ENCODE measurements around the gene HOXA4. TPM values are rescaled to one million over a fixed set of nuclear protein-coding genes. Genes with fewer than 3 reads are reported as not detected.

HOXA4 gene
- total RNA-seq, 8 experiments from 2014 or later: 1.1 to 31.6 (median 15.0) TPM

DNA sequence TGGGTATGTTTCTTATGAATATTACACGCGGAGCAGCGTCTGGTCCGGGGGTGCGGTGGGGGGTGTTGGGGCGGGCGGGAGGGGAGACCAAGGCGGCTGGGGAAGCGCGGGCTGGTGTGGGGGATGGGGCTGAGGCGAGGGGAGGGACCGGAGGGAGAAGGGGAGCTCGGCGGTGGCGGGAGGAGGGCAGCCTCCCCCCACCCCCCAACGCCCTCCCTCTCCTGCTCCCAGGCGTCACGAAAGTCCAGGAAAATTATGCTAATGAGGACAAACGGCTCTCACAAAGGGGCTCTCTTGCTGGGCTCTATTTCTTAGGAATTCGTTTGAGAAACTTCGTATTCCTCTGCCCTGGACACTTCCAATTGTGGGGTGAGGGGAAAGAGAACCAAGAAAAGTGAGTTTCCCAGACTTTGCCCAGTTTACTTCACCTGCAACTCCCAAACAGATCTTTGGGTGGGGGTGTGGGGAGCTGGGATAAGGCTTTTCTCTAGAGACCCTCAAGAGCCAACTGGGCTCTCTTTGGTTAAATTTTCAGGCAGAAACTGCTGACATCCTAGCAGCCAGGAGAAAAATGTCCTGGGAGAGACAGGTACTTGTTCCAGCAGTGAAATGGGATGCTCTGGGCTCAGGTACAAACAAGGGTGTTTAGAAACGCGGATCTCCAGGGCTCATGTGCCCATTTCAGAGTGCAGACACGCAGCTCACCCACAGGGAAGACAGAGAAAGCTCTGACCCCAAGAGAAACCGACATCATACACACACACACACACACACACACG lies 16.4 kb downstream of the HOXA4 start:
- Histone ChIP-seq H3K27ac (peak overlapping the region; percentile 92 to 94), H3K4me1 (replicated peaks in 1 of 2) (peaks cover 10 to 26% of the 10 kb centered on the region in 2 donors), H3K4me3 (peak overlapping the region; percentile 61 to 87 (median 80))
- in situ Hi-C loops (cut with MboI; ENCODE audit: low pct_unique_long_range_greater_than_20kb in 2 of 9, low sequenced_read_pairs in 9 of 9, unreplicated experiment in 9 of 9): loop anchor here in 1 of 9 experiments (25.0 kb wide), 1 partner anchor 252 kb away; the partner anchor contains the start of gene SKAP2
- WGBS, 10 experiments: 0 to 60% (median 5%) methylated on average over 1 to 4 of the region's 26 CpGs; no CpG with 5 or more reads in 7 of the 10 experiments
- peak in 7 of 8 experiments; percentile 23 to 48 (median 32) for ATAC-seq (replicated peaks in 6 of 8)

DNA sequence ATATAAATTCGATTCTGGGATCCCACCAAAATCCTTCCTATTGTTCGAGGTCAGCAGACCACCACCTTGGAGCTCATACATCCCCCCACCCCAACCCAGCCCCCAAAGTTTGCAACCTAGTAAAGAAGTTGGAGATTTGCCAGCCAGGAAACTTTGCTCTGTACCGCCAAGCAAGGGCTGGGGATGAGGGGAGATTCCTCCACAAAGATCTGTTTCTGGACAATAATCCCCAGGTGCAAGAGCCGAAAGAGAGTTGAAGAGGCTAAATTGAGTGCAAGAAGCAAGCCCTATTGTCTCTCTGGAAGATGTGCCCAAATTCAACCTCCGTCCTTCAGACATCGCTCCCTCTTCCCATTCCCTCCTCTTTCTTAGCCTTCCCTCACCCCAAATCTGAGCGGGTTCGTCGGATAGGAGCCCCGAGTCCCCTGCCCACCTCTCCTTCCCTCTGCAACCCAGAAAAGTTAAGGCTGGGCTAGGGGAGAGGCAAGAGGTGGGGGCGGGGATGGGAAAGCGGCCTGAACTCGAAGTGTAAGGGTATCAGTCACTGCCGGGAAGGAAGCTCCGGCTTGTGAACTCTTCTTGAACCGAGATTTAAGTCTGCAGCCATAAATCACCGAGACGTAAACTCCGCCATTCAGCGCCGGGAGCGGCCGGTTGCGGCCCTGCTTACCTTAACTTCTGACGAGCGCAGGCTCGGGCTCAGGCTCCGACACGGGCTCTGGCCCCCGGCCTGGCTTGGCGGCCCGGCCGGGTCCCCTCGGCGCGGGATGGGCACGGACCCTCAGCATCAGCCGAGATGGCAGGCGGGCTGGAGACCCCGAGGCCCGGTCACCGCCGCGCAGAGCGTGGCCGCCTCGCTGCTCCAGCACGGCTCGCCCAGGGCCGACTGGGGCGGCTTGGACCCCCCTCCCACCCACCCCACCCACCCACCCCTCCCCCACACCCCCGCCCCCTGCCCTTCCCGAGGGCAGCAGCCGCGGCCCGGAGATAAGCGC lies 17.3 kb downstream of the HOXA4 start:
- ATAC-seq (replicated peaks in 6 of 8): peak in 7 of 8 experiments; percentile 37 to 68 (median 50)
- 0 to 90% (median 4%) methylated on average over 1 to 20 of the region's 57 CpGs; no CpG with 5 or more reads in 1 of the 10 experiments for WGBS, 10 experiments
- peak overlapping the region; percentile 61 to 87 (median 80) for H3K4me3 ChIP-seq
- in situ Hi-C loops (cut with MboI; ENCODE audit: low pct_unique_long_range_greater_than_20kb in 2 of 9, low sequenced_read_pairs in 9 of 9, unreplicated experiment in 9 of 9): loop anchor here in 1 of 9 experiments (25.0 kb wide), 1 partner anchor 251 kb away; the partner anchor contains the start of gene SKAP2
- peaks cover 14 to 26% of the 10 kb centered on the region in 2 donors for H3K4me1 ChIP-seq (replicated peaks in 1 of 2)
- peak overlapping the region; percentile 92 to 94 for H3K27ac ChIP-seq

DNA sequence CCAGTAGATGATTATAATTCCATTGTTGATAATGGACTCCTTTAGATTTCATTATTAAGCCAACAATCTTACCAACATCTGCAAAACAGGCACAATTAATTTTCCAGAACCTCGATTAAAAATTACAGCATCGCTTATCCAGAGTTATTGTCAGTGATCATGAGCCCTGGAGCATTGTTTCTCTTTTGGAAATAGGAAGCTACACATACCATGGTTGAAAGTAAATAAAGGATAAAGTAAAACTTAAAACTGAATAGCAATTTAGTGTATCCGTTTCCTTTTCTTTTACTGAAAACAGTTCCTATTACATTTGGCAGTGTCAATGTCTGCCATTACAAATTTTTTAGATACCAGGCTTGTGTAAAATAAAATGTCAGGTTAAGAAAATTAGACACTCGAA lies 18.2 kb downstream of the HOXA4 start:
- H3K4me1 ChIP-seq (replicated peaks in 1 of 2): peaks cover 14 to 31% of the 10 kb centered on the region in 2 donors
- WGBS, 10 experiments: 0 to 60% (median 8%) methylated on average over 2 to 4 of the region's 4 CpGs; no CpG with 5 or more reads in 1 of the 10 experiments
- in situ Hi-C loops (cut with MboI; ENCODE audit: low pct_unique_long_range_greater_than_20kb in 2 of 9, low sequenced_read_pairs in 9 of 9, unreplicated experiment in 9 of 9): loop anchor here in 1 of 9 experiments (25.0 kb wide), 1 partner anchor 250 kb away; the partner anchor contains the start of gene SKAP2

DNA sequence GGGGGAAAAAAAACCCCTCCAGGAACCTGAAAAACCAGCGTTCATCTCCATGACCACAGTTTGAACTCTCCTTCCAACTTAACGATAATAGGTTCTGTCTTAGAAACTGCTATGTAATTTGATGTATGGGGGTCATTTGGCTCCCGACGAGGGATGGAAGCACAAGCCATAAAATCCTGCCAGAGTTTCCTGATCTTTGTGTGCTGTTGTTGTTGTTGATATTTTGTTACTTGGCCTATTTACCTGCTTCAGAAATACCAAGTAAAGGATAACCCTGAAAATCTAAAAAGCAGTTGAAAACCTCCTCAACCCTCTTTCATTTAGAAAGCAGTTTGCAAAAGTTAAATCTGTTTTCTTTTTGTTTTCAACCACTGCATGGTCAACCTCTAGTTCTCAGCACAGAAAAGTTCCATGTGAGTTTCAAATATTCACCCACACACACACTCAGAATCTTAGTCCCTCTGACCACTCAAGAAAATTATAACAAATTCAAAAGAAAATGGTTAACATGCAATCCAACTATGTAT lies 18.7 kb downstream of the HOXA4 start:
- H3K4me1 ChIP-seq (replicated peaks in 1 of 2): peaks cover 14 to 34% of the 10 kb centered on the region in 2 donors
- H3K4me3 ChIP-seq: peak overlapping the region; percentile 61 to 87 (median 80)
- 0 to 100% (median 10%) methylated on average over 2 to 4 of the region's 4 CpGs; no CpG with 5 or more reads in 1 of the 10 experiments for WGBS, 10 experiments
- peak overlapping the region; percentile 76 to 92 for H3K27ac ChIP-seq
- in situ Hi-C loops (cut with MboI; ENCODE audit: low pct_unique_long_range_greater_than_20kb in 2 of 9, low sequenced_read_pairs in 9 of 9, unreplicated experiment in 9 of 9): loop anchor here in 1 of 9 experiments (25.0 kb wide), 1 partner anchor 250 kb away; the partner anchor contains the start of gene SKAP2
- ATAC-seq (replicated peaks in 6 of 8): no peak

More for the DNA sequence above, 18.2 kb downstream of the HOXA4 start:
- Histone ChIP-seq H3K27ac (peak overlapping the region; percentile 76 to 92), H3K4me3 (peak overlapping the region; percentile 61 to 87 (median 80))
- ATAC-seq (replicated peaks in 6 of 8): no peak

DNA sequence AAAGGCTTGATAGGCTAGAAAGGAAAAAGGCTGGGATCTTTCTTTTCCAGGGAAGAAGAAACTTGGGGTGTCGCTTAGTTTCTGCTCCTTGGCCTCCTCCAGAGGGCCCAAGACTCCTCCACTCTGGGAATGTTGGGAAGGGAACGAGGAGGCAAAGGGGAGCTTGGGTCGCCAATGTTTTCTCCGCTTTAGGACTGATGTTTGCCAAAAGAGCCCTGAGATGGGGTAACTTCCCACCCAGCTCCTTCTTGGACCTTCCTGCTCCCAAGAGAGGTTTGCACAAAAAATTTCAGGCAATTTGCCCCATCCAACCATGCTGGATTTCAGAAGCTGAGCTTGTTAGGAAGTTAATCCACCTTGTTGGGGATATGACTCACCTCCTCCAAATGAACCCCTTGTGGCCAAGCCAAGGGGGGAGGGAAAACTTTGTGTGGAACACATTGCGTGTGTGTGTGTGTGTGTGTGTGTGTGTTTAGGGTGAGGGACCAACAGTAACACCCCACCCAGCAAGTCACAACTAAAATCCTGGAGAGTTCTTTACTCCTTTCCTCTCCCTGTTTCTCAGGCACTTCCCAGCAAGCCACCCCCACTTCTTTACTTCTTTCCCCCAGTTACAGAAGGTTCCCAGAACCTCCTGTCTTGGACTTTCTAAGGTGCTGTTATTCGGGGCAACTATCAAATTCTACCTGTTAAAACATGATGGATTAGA lies 19.4 kb downstream of the HOXA4 start:
- H3K4me3 ChIP-seq: peak overlapping the region; percentile 61 to 87 (median 80)

DNA sequence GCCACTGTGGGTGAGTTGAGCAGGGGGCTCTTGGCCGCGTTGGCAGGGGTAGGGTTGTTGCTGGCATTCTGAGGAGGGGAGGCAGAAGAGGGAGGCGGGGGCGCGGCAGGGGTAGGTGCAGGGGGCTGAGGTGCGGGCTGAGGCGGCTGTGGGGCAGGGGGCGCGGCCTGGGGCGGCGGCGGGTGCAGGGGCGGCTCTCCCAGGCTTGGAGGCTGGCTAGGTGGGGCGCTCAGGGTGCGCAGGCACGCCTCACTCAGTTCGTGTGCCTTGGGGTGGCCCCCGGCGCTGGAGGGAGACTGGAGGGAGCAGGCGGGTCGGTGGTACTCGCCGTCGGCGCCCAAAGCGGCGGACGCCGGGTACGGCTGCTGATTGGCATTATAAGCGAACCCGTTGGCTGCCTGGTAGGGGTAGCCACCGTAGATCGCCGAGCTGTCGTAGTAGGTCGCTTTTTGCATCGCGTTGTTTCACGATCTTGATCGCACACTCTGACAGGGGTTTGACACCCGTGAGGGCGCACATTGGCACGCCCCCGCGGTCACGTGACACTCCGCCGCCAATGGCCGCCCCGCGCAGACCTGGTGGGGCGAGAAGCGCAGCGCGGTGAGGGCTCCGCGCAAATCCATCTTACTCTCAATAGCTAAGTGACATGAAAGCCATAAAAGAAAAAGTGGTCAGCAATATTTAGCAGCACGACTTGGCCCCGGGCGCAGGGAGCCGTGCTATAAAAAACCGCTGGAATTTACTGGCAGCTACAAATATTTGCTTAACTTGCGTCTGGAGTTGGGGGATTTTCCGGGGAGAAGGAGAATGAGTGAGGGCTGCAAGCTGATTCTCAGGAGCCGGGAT lies 20.1 kb downstream of the HOXA4 start:
- Histone ChIP-seq H3K4me1 (replicated peaks in 1 of 2) (peaks cover 14 to 41% of the 10 kb centered on the region in 2 donors), H3K27ac (peak overlapping the region; percentile 78 to 98), H3K4me3 (peak overlapping the region; percentile 61 to 87 (median 80))
- in situ Hi-C loops (cut with MboI; ENCODE audit: low pct_unique_long_range_greater_than_20kb in 2 of 9, low sequenced_read_pairs in 9 of 9, unreplicated experiment in 9 of 9): loop anchor here in 1 of 9 experiments (25.0 kb wide), 1 partner anchor 248 kb away; the partner anchor contains the start of gene SKAP2
- WGBS, 10 experiments: 0 to 100% (median 8%) methylated on average over 1 to 11 of the region's 66 CpGs; no CpG with 5 or more reads in 2 of the 10 experiments
- ATAC-seq (replicated peaks in 6 of 8): peak in 6 of 8 experiments; percentile 4 to 67 (median 62)

More for the DNA sequence above, 19.4 kb downstream of the HOXA4 start:
- peaks cover 14 to 34% of the 10 kb centered on the region in 2 donors for H3K4me1 ChIP-seq (replicated peaks in 1 of 2)
- ATAC-seq (replicated peaks in 6 of 8): no peak
- 0 to 92% (median 0%) methylated on average over 1 to 2 of the region's 6 CpGs; no CpG with 5 or more reads in 2 of the 10 experiments for WGBS, 10 experiments
- in situ Hi-C loops (cut with MboI; ENCODE audit: low pct_unique_long_range_greater_than_20kb in 2 of 9, low sequenced_read_pairs in 9 of 9, unreplicated experiment in 9 of 9): loop anchor here in 1 of 9 experiments (25.0 kb wide), 1 partner anchor 249 kb away; the partner anchor contains the start of gene SKAP2
- H3K27ac ChIP-seq: peak overlapping the region; percentile 76 to 92

DNA sequence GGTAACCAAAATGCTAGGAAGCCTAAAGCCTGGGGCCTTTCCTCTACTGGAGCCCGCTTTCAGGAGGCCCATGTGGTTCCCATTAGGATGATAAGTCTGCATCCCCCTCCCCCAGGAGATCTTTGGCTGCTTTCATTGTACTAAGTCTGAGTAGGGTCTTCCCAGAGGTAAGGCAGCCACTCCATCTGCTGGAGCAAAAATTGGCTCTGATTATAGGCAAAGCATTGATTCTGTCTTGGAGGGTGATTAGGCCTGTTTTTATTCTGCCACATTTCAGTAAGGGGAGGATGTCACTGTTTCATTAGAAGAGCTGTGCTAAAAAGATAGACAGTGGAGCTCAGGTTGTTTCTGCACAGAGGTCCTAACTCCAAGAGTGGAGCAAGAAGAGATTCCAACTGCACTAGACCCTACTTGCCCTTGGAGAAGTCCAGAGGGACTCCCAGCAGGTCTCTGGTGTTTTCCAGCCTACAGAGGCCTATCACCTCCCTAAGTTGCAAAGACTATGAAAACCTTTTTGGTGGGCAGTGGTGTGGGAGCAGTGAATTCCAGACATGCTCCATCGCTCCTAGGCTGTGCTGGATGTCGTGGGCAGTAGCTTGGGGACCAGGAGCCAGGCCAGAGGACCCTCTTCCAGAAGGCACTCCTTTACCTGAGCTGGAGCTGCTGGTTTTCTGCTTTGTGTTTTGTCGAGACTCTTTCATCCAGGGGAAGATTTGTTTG lies 20.9 kb downstream of the HOXA4 start:
- Histone ChIP-seq H3K27ac (peak overlapping the region; percentile 96 to 98), H3K4me1 (replicated peaks in 1 of 2) (peaks cover 14 to 49% of the 10 kb centered on the region in 2 donors), H3K4me3 (peak overlapping the region; percentile 61 to 87 (median 80))
- 17 to 90% (median 50%) methylated on average over 1 to 2 of the region's 4 CpGs; no CpG with 5 or more reads in 6 of the 10 experiments for WGBS, 10 experiments
- ATAC-seq (replicated peaks in 6 of 8): no peak
- in situ Hi-C loops (cut with MboI; ENCODE audit: low pct_unique_long_range_greater_than_20kb in 2 of 9, low sequenced_read_pairs in 9 of 9, unreplicated experiment in 9 of 9): loop anchor here in 1 of 9 experiments (25.0 kb wide), 1 partner anchor 247 kb away; the partner anchor contains the start of gene SKAP2

DNA sequence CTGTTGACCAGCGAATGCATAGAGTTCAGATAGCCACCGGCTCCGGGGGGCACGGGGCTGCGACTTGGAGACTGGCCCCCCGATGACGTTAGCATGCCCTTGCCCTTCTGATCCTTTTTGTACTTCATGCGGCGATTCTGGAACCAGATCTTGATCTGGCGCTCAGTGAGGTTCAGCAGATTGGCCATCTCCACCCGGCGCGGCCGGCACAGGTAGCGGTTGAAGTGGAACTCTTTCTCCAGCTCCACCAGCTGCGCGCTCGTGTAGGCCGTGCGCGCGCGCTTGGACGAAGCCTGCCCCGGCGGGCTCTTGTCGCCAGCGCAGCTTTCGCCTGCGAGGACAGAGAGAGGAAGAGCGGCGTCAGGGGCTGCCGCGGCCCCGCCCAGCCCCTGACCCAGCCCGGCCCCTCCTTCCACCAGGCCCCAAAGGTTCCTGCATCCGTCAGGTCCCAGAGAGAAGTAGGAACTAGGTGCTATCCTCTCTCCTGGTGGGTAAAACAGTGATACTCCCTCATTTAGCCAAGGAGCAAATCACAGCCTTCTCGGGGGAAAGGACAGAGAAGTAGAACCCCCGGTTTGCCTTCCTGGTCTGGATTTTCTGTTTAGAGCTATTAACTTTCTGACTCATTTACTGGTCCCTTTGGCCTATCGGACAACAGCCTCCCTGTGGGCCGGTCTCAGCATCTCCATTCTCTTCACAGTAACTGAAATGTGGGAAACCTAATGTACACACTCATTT lies 22.0 kb downstream of the HOXA4 start:
- in situ Hi-C loops (cut with MboI; ENCODE audit: low pct_unique_long_range_greater_than_20kb in 2 of 9, low sequenced_read_pairs in 9 of 9, unreplicated experiment in 9 of 9): loop anchor here in 1 of 9 experiments (25.0 kb wide), 1 partner anchor 246 kb away; the partner anchor contains the start of gene SKAP2
- WGBS, 10 experiments: 0 to 97% (median 2%) methylated on average over 1 to 14 of the region's 41 CpGs; no CpG with 5 or more reads in 5 of the 10 experiments
- peak in 5 of 8 experiments; percentile 34 to 44 (median 40) for ATAC-seq (replicated peaks in 6 of 8)
- Histone ChIP-seq H3K27ac (peak overlapping the region; percentile 96 to 98), H3K4me1 (replicated peaks in 1 of 2) (peaks cover 14 to 55% of the 10 kb centered on the region in 2 donors), H3K4me3 (peak overlapping the region; percentile 51 to 82 (median 69))

DNA sequence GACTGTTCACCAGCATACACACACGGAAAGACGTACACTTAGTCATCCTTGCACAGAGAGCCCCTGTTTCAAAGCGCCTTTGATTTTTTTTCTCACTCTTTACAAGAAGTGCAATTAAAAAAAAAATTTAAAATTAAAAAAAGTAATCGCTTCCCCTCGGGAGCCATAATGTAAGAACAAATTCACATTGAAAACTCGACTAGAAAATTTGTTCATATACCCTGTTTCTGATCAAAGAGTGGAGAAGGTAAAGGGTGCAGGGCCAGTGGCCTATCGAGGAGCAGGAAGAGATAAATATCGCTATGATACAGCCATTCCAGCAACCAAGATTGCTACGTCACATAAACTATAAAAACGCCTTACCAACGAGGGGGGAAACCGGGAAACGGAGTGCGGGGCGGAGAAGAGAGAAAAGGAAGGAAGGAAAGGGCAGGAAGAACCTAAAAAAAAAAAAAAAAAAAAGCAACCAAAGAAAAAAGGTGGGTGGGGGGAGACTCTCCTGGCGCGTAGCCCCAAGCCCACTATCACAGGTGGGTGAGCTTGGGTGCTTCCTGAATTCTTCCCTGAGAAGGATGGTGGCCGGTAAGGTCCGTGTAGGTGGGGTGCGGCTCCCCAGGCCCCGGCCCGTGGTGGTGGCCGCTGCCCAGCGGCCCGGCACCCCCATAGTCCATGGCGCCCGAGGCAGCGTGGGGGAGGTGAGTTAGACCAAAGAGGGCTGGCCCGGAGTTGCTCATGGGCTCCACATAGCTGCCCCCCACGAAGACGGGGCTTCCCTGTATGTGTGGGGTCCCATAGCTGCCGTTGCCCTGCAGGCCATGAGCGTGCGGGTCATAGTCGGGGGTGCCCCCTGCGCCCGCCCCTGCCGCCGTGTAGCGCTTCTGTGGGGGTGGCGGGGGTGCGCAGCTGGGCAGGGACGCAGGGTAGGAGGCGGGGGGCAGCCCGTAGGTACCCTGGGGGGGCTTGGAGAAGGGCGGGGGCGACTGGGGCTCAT lies 22.9 kb downstream of the HOXA4 start:
- in situ Hi-C loops (cut with MboI; ENCODE audit: low pct_unique_long_range_greater_than_20kb in 2 of 9, low sequenced_read_pairs in 9 of 9, unreplicated experiment in 9 of 9): loop anchor here in 1 of 9 experiments (25.0 kb wide), 1 partner anchor 245 kb away; the partner anchor contains the start of gene SKAP2
- 1 to 92% (median 8%) methylated on average over 7 to 22 of the region's 47 CpGs; no CpG with 5 or more reads in 1 of the 10 experiments for WGBS, 10 experiments
- Histone ChIP-seq H3K4me1 (replicated peaks in 1 of 2) (peaks cover 14 to 55% of the 10 kb centered on the region in 2 donors), H3K27ac (peak overlapping the region; percentile 96 to 98), H3K4me3 (peak overlapping the region; percentile 51 to 82 (median 69))
- ATAC-seq (replicated peaks in 6 of 8): peak in 5 of 8 experiments; percentile 0 to 5 (median 1)
